ENCODE measurements around the gene PNPLA6.

DNA sequence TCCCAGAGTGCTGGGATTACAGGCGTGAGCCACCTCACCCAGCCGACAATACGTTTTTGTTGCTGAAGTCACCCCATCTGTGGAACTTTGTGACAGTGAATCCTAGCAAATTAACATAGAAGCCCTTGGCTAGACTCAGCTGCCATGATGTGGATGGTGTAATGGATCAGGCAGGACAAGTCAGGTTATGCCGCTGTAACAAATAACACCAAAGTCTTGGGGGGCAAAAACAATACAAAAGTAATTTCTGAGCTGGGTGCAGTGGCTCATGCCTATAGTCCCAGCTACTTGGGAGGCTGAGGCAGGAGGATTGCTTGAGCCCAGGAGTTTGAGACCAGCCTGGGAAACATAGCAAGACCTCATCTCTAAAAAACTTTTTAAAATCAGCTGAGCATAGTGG is 29.3 kb downstream of the PNPLA6 start:
- no peak for TF ChIP-seq POLR2A (IDR thresholded peaks at IDR 0.05)
- TF ChIP-seq, protein P1, sequence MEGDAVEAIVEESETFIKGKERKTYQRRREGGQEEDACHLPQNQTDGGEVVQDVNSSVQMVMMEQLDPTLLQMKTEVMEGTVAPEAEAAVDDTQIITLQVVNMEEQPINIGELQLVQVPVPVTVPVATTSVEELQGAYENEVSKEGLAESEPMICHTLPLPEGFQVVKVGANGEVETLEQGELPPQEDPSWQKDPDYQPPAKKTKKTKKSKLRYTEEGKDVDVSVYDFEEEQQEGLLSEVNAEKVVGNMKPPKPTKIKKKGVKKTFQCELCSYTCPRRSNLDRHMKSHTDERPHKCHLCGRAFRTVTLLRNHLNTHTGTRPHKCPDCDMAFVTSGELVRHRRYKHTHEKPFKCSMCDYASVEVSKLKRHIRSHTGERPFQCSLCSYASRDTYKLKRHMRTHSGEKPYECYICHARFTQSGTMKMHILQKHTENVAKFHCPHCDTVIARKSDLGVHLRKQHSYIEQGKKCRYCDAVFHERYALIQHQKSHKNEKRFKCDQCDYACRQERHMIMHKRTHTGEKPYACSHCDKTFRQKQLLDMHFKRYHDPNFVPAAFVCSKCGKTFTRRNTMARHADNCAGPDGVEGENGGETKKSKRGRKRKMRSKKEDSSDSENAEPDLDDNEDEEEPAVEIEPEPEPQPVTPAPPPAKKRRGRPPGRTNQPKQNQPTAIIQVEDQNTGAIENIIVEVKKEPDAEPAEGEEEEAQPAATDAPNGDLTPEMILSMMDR (IDR thresholded peaks at IDR 0.05), result no peak

Measured in transverse colon (tissue), 3 donors.